ENCODE measurements around the gene IQCE.

DNA sequence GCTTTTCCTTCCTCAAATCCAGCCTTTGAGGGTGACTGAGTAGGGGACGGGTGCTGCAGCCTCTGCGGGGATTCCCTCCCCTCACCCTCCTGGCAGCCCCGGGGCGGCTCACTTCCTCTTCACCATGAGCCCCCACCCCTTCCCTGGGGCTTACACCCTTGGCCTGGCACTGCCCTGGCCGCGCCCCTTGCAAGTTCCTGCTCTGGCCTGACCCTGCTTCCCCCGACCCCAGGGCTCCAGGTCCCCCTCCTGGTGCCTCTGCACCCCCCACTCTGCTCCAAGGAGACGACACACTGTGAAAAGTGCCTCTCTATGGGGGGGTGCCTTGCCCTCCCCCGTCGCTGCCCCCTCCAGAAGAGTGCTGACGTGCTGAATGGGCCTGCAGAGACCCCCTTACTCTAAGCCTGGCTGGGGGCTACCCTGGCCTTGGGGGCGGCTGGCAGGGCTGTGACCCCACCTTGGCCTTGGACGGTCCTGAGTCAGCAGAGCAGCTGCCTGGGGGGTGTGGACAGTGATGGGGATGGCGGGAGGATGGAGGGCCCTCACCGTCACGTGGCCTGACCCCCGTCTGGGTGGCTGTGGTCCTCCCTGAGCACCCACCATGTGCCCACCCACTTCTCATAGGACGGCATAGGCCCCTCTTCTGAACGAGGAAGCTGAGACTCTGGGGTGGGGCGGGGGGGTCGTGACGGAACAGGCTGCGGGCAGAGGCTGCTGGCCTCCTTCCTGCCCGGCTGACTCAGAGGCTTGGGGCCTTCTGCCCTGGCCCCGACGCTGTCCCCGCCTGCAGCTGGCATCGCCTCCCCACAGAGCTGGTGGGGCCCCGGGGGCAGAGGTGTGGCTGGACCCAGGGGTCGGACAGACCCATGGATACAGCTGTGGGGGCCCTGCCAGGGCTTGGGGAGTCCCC is 29.4 kb upstream of the IQCE start:
- TF ChIP-seq CTCF (IDR thresholded peaks at IDR 0.05; ENCODE audit: poor library complexity, severe bottlenecking), result no peak
- no peak for TF ChIP-seq EZH2 (IDR thresholded peaks at IDR 0.05; ENCODE audit: borderline replicate concordance, insufficient read depth, low read length, poor library complexity, severe bottlenecking)
- no peak for TF ChIP-seq MXI1 (conservative IDR thresholded peaks at IDR 0.05; ENCODE audit: poor library complexity, severe bottlenecking)
- TF ChIP-seq EP300 (conservative IDR thresholded peaks at IDR 0.05; ENCODE audit: poor library complexity, severe bottlenecking), result no peak
- TF ChIP-seq POLR2AphosphoS5 (IDR thresholded peaks at IDR 0.05), result no peak
- no peak for TF ChIP-seq TAF1 (IDR thresholded peaks at IDR 0.05; ENCODE audit: low read depth)

All from neural cell (in vitro differentiated cells).